Heart left ventricle (tissue), 13 donors: ENCODE measurements around the gene OLFML3.

Source experiments
- CTCF ChIP-seq, 12 donors: fragments of 200-600 bp; sonication (generic) in 4 of 12; IDR thresholded peaks; one replicate each; pipeline versions ENCODE4 v1.5.0 to v1.8.0; 2018 to 2022; ENCODE audit warnings: antibody characterized with exemption in 12 of 12, mild to moderate bottlenecking in 5 of 12
- POLR2A ChIP-seq, 2 donors: fragments of 450-650 bp; IDR thresholded peaks; one replicate each; pipeline ENCODE4 v1.6.1; 2017; ENCODE audit warnings: antibody characterized with exemption in 2 of 2, mild to moderate bottlenecking in 2 of 2, moderate library complexity in 2 of 2
- donor health status: ischemic (EF 13 %, LVEDD 7.1; RV severe dilation, severe dysfunction).
- donor health status: DM: no; HTN: yes; CAD: no.
- donor health status: DM: no; HTN: no; CAD: no.
- donor health status: ischemic (EF 25% LVEDD 6.9; RV normal size, moderate dysfunction).
- donor health status: ischemic (EF 25% LVEDD 5.7; RV mildly dilated, moderate dysfunction).
- donor health status: ischemic (EF 35%, LVEDD 5.7; RV mildly dilated, moderate dysfunction).
- donor health status: nonischemic (EF 11% LVEDD 7.7; RV severe dilation, severe dysfunction).
- donor health status: DM: yes; HTN: yes; CAD: no.
- donor health status: PGD.
- donor health status: ischemic (EF 29% LVEDD 5.4; RV normal size, mild dysfunction).
- donor health status: nonischemic (EF 23%, LVEDD 6.1; RV moderate dilation, normal function).

- no peak for TF ChIP-seq CTCF (IDR thresholded peaks at IDR 0.05)
- no peak for TF ChIP-seq POLR2A (IDR thresholded peaks at IDR 0.05)
Measured at GRCh38 chr1:113993072-113993471, 13.8 kb downstream of the OLFML3 start.
